Measurements from ENCODE around the gene FLCN.

Gene FLCN

GRCh38 chr17:17246879-17247278 is 9.9 kb upstream of the FLCN start:
- Histone ChIP-seq H3K27ac (replicated peaks) (no peak overlapping the region), H3K27me3 (ENCODE audit: insufficient read depth, poor library complexity, severe bottlenecking) (no peaks in the 10 kb centered on the region), H3K4me3 (replicated peaks; ENCODE audit: insufficient read depth, low read length) (no peak overlapping the region)
- no peak for DNase-seq (ENCODE audit: low read depth in 1 of 2, low spot score in 1 of 2)
- TF ChIP-seq POLR2AphosphoS5 (IDR thresholded peaks at IDR 0.05; ENCODE audit: low read depth) (no peak), GABPA (IDR thresholded peaks at IDR 0.05; ENCODE audit: low read depth) (no peak), CTCF (IDR thresholded peaks at IDR 0.05; ENCODE audit: insufficient read depth, low read length) (no peak), REST (IDR thresholded peaks at IDR 0.05; ENCODE audit: insufficient replicate concordance, low read depth) (no peak)

DNA sequence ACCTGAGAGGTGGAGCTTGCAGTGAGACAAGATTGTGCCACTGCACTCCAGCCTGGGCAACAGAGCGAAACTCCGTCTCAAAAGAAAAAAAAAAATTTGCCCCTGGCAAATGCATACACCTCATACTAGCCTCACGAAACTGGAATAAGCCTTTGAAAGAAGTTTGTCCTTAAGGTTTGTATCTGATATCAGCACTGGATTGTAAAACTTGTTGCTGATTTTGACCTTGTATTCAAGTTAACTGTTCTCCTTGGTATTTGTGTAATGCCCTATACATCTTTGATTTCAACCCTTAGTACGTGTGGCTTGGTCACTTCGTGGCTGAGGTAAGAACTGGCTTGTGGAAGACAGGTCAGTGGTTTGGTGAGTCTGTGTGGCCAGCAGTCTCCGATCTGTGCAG is 6.2 kb upstream of the FLCN start:
- TF ChIP-seq SPI1 (IDR thresholded peaks at IDR 0.05; ENCODE audit: borderline replicate concordance, low read depth) (no peak), CTCF (IDR thresholded peaks at IDR 0.05; ENCODE audit: insufficient read depth, low read length) (no peak), REST (IDR thresholded peaks at IDR 0.05; ENCODE audit: insufficient replicate concordance, low read depth) (no peak)
- no peak overlapping the region for H3K27ac ChIP-seq (replicated peaks)
- H3K4me3 ChIP-seq (replicated peaks; ENCODE audit: insufficient read depth, low read length), result no peak overlapping the region
- no peaks in the 10 kb centered on the region for H3K27me3 ChIP-seq (ENCODE audit: insufficient read depth, poor library complexity, severe bottlenecking)
- DNase-seq (ENCODE audit: low read depth in 1 of 2, low spot score in 1 of 2), result no peak

GRCh38 chr17:17242246-17242645 is 5.3 kb upstream of the FLCN start:
- Histone ChIP-seq H3K27me3 (ENCODE audit: insufficient read depth, poor library complexity, severe bottlenecking) (no peaks in the 10 kb centered on the region), H3K4me3 (replicated peaks; ENCODE audit: insufficient read depth, low read length) (no peak overlapping the region), H3K27ac (replicated peaks) (no peak overlapping the region)
- TF ChIP-seq POLR2AphosphoS5 (IDR thresholded peaks at IDR 0.05; ENCODE audit: low read depth) (no peak), REST (IDR thresholded peaks at IDR 0.05; ENCODE audit: insufficient replicate concordance, low read depth) (no peak), CTCF (IDR thresholded peaks at IDR 0.05; ENCODE audit: insufficient read depth, low read length) (no peak), SPI1 (IDR thresholded peaks at IDR 0.05; ENCODE audit: borderline replicate concordance, low read depth) (no peak), GABPA (IDR thresholded peaks at IDR 0.05; ENCODE audit: low read depth) (no peak)
- no peak for DNase-seq (ENCODE audit: low read depth in 1 of 2, low spot score in 1 of 2)
